Breast epithelium (tissue), 4 donors: Measurements from ENCODE around the gene ZSCAN32. TPM values are rescaled to one million over a fixed set of nuclear protein-coding genes. Genes with fewer than 3 reads are reported as not detected.

ENCODE experiments used
- DNase-seq, 2 donors: peaks; one replicate each; pipeline ENCODE4 v3.0.0-alpha.2; 2019; ENCODE audit warnings: low spot score in 2 of 2
- H3K27ac ChIP-seq, 2 donors: fragments of 200-600 bp; sonication (generic) in 1 of 2; one replicate each; pipeline ENCODE4 v1.5.1; 2016 to 2019; ENCODE audit warnings: mild to moderate bottlenecking in 1 of 2
- H3K27me3 ChIP-seq, 2 donors: fragments of 200-600 bp; sonication (generic) in 1 of 2; one replicate each; pipeline versions ENCODE4 v1.5.1 to v1.6.0; 2017 to 2019; ENCODE audit warnings: control low read depth in 1 of 2, mild to moderate bottlenecking in 1 of 2
- H3K36me3 ChIP-seq: fragments of 200-600 bp; one replicate; pipeline ENCODE4 v1.5.1; 2019
- H3K4me1 ChIP-seq, 2 donors: fragments of 200-600 bp; sonication (generic); one replicate each; pipeline ENCODE4 v1.5.1; 2016 to 2019; ENCODE audit warnings: control low read depth in 1 of 2
- H3K4me3 ChIP-seq, 3 donors: fragments of 200-600 bp; sonication (generic); 1 replicate in 2 of 3; 2 replicates in 1 of 3; pipeline ENCODE4 v1.5.1; 2016 to 2019; ENCODE audit warnings: mild to moderate bottlenecking in 3 of 3, moderate library complexity in 2 of 3
- H3K9me3 ChIP-seq, 2 donors: fragments of 200-600 bp; sonication (generic) in 1 of 2; one replicate each; pipeline ENCODE4 v1.5.1; 2016 to 2019; ENCODE audit warnings: control low read depth in 1 of 2
- CTCF ChIP-seq, 3 donors: fragments of 450-650 bp; IDR thresholded peaks; one replicate each; pipeline ENCODE4 v1.5.1; 2016 to 2017; ENCODE audit warnings: antibody characterized with exemption in 3 of 3, mild to moderate bottlenecking in 3 of 3, moderate library complexity in 3 of 3
- POLR2A ChIP-seq: fragments of 450-650 bp; IDR thresholded peaks from one replicate; pipeline ENCODE4 v1.6.1; 2016; ENCODE audit warnings: antibody characterized with exemption, mild to moderate bottlenecking, moderate library complexity
- POLR2AphosphoS5 ChIP-seq, 3 donors: sonication (generic); formaldehyde crosslinking; IDR thresholded peaks; one replicate each; pipeline ENCODE4 v1.6.1; 2017; ENCODE audit warnings: antibody characterized with exemption in 3 of 3
- intact Hi-C: fragments of 100-400 bp; cut with DNase I; formaldehyde crosslinking; loops from one replicate; pipeline ENCODE4 v1.15.1; 2023; ENCODE audit warnings: low total_unique reads
- total RNA-seq, 3 donors: library from RNA; depleted of rRNA; stranded (reverse); fragments of >200 nt; gene quantifications; one replicate each; pipeline ENCODE4 v1.1.0, GENCODE V29; 2016

Gene ZSCAN32
- total RNA-seq, 3 donors from 2014 or later: 10.9 to 17.7 (median 12.8) TPM

DNA sequence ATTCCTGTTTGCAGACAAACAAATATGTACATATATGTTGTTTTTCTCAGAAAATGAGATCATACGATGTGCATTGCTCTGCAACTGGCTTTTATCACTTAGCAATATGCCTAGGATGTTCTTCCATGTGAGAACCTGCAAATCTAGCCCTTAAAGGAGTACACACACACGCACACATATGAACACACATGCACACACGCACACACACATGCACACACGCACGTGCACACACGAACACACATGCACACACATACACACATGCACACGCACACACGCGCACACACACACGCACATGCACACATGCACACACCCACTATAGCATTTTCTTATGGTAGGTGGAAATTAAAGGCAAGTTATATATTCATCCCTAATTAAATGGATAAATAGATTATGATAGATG lies 53.2 kb downstream of the ZSCAN32 start:
- no peak for TF ChIP-seq POLR2AphosphoS5 (IDR thresholded peaks at IDR 0.05)
- no peak for TF ChIP-seq POLR2A
- no peak for TF ChIP-seq CTCF (IDR thresholded peaks at IDR 0.05)
- intact Hi-C loops: no loop called here
- DNase-seq: no peak
- H3K27ac ChIP-seq: no peak overlapping the region
- no peak overlapping the region for H3K4me3 ChIP-seq
- peaks cover 0 to 7% of the 10 kb centered on the region in 2 donors for H3K9me3 ChIP-seq
- no peaks in the 10 kb centered on the region for H3K36me3 ChIP-seq
- H3K27me3 ChIP-seq: no peaks in the 10 kb centered on the region
- no peaks in the 10 kb centered on the region for H3K4me1 ChIP-seq

GRCh38 chr16:3346041-3346440 lies 54.8 kb downstream of the ZSCAN32 start:
- no peak overlapping the region for H3K4me3 ChIP-seq
- H3K36me3 ChIP-seq: no peaks in the 10 kb centered on the region
- no peaks in the 10 kb centered on the region for H3K27me3 ChIP-seq
- intact Hi-C loops: no loop called here
- no peak for DNase-seq
- H3K4me1 ChIP-seq: no peaks in the 10 kb centered on the region
- no peak overlapping the region for H3K27ac ChIP-seq
- peaks cover 0 to 3% of the 10 kb centered on the region in 2 donors for H3K9me3 ChIP-seq
- TF ChIP-seq CTCF (IDR thresholded peaks at IDR 0.05) (no peak), POLR2A (no peak), POLR2AphosphoS5 (IDR thresholded peaks at IDR 0.05) (no peak)

Other genes with a start within 250 kb of the ZSCAN32 start
- not detected for gene OR1F1, start 212.8 kb downstream of the ZSCAN32 start, total RNA-seq
- gene ZNF200, start 165.8 kb downstream of the ZSCAN32 start, total RNA-seq: 10 to 100 TPM in 1 of 3 donors, 1 to 10 TPM in 2; 3.5 to 11.1 (median 9.2) TPM
- gene MEFV, start 144.4 kb downstream of the ZSCAN32 start, total RNA-seq: 1 to 10 TPM in 2 of 3 donors, under 1 TPM in 1; 0.66 to 5.6 (median 1.8) TPM
- 10 to 100 TPM; 38.2 to 55.8 (median 47.9) TPM for gene ZNF263, start 117.5 kb downstream of the ZSCAN32 start, total RNA-seq
- gene TIGD7, start 95.6 kb downstream of the ZSCAN32 start, total RNA-seq: 10 to 100 TPM in 1 of 3 donors, 1 to 10 TPM in 2; 5.2 to 11.4 (median 7.0) TPM
- gene ZNF75A, start 95.5 kb downstream of the ZSCAN32 start, total RNA-seq: 10 to 100 TPM; 19.4 to 58.2 (median 37.0) TPM
- gene OR2C1, start 45.1 kb downstream of the ZSCAN32 start, total RNA-seq: under 1 TPM in 1 of 3 donors, not detected in 2; 0.29 TPM
- 10 to 100 TPM in 2 of 3 donors, 1 to 10 TPM in 1; 9.3 to 17.7 (median 12.8) TPM for gene ZNF174, start 211 bp upstream of the ZSCAN32 start, total RNA-seq
- gene ZNF597, start 42.5 kb upstream of the ZSCAN32 start, total RNA-seq: 1 to 10 TPM; 2.1 to 3.6 (median 2.8) TPM
- 10 to 100 TPM; 25.4 to 25.9 (median 25.5) TPM for gene NAA60, start 42.7 kb upstream of the ZSCAN32 start, total RNA-seq
- not detected for gene C16orf90, start 94.5 kb upstream of the ZSCAN32 start, total RNA-seq
- gene CLUAP1, start 100.0 kb upstream of the ZSCAN32 start, total RNA-seq: 10 to 100 TPM; 20.8 to 27.1 (median 24.6) TPM
- gene NLRC3, start 176.4 kb upstream of the ZSCAN32 start, total RNA-seq: 1 to 10 TPM in 2 of 3 donors, under 1 TPM in 1; 0.64 to 1.6 (median 1.3) TPM
- 1 to 10 TPM; 3.0 to 4.3 (median 3.7) TPM for gene SLX4, start 210.6 kb upstream of the ZSCAN32 start, total RNA-seq